Measurements from ENCODE around the gene FRMD4A. TPM values are rescaled to one million over a fixed set of nuclear protein-coding genes. Genes with fewer than 3 reads are reported as not detected.

FRMD4A gene
- 10.6 and 12.9 TPM in 2 replicates for total RNA-seq

DNA sequence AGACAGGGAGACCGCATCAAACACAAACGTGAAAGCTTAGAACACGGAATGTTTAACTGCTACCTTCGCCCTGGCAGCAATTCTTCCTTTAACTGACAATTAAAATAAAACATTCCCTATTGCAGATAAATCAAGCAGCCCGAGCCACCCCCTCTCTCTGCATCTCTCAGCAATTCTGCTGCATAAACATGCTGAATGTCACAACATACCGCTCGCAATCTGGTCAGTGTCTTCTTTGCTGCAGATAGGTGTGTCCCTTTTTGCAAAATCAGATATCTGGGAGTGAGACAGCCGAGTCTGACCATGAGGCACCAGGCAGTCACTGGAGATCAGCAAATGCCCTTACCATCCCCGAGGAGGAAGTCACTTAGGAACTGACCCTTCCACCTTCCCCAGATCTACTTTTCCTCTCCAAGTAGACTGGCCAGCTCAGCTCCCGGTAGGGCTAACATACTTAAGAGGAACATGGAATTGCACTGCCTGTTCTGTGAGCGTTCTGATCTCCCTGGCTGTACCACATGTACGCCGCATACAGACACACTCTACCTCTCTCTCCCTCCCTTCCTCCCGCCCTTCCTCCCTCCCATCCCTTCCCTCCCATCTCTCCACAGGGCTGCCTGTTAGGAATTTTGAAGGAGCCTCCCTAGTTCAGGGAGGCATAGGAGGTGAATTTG lies at the start of gene FRMD4A:
FRMD4A (minus strand) TSS at position 537 of the 674 bp plus-strand sequence.

Measured in bronchial smooth muscle cell (primary cell).